NCI-H748 (cell line): ENCODE data around the gene LRRC73.
"Not testable (repeated sequence)": the region's sequence is repeated elsewhere in the genome, so short reads cannot be mapped to it uniquely, and the experiment has no call there.

Source experiments
- DNase-seq: peaks from one replicate; lab custom pipeline; 2025; ENCODE audit not compliant: unreplicated experiment; lab: John Stamatoyannopoulos, UW

LRRC73 gene

DNA sequence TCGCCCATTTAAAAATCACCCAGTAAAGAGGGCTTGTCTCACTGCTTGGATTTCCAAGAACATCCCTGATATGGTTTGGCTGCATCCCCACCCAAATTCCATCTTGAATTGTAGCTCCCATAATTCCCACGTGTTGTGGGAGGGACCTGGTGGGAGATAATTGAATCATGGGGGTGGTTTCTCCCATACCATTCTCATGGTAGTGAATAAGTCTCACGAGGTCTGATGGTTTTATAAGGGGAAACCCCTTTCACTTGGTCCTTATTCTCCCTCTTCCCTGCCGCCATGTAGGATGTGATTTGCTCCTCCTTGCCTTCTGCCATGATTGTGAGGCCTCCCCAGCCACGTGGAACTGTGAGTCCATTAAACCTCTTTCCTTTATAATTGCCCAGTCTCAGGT is 42.9 kb downstream of the LRRC73 start:
- DNase-seq, result not testable (repeated sequence)

GRCh38 chr6:43465948-43466347 is 44.2 kb downstream of the LRRC73 start:
- no peak for DNase-seq

GRCh38 chr6:43464337-43464736 is 45.8 kb downstream of the LRRC73 start:
- DNase-seq, result no peak

GRCh38 chr6:43461936-43462335 is 48.2 kb downstream of the LRRC73 start:
- DNase-seq, result no peak

DNA sequence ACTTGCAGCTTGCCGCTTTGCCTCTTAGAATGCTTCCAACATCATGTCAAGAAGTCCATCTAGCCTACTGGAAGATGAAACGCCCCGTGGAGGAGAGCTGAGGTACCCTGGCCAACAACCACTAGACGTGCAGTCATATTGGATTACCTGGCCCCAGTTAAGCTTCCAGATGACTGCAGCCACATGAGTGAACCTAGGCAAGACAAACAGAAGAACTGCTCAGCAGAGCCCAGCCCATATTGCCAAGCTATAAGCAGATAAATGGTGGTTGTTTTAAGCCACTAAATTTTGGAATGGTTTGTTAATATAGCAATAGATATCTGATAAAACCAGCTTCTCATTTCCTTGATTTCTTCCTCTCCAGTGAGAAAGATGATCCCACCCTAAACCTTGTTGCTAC is 50.1 kb downstream of the LRRC73 start:
- DNase-seq, result no peak

DNA sequence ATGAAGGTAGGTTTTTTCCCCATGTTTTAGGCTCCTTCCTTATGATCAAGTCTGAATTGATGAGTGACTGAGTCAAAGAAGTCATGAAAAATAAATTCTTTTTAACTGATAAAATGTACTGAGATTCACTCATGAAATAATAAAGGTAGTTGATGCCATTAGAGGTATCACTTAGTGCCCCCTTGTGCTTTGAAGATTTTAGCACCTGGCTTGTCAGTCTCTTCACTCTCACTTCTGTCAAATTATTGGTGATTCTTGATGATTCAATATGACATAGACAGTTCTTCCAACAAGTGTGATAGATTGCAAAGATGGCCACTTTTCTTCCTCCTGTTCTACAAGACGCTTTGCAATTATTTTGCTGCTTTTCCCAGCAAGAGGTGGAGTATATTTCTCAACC is 50.6 kb downstream of the LRRC73 start:
- DNase-seq, result no peak

GRCh38 chr6:43458154-43458553 is 52.0 kb downstream of the LRRC73 start:
- DNase-seq, result not testable (repeated sequence)

DNA sequence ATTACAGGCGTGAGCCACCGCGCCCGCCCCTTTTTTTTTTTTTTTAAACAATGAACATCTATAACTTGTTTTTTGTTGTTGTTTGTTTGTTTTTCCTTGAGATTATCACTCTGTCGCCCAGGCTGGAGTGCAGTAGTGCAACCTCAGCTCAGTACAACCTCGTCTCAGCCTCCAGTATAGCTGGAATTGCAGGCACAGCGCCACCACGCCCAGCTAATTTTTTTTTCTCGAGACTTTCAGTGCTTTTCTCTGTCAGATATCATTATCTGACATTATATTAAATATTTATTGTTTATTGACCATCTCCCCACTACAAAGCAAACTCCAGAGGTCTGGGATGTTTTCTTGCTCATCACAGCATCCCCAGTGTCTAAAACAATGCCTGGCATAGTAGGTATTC is 52.5 kb downstream of the LRRC73 start:
- DNase-seq, result peak; percentile 41
